NCI-H146 treated with DMSO at 0.1 percent for 48 hours (cell line): ENCODE measurements around the gene DDRGK1.

ENCODE experiments used
- DNase-seq: peaks from one replicate; lab custom pipeline; 2025; ENCODE audit not compliant: unreplicated experiment; lab: John Stamatoyannopoulos, UW

The DDRGK1 gene

GRCh38 chr20:3235666-3236324, 31.3 kb upstream of the DDRGK1 start:
- no peak for DNase-seq

DNA sequence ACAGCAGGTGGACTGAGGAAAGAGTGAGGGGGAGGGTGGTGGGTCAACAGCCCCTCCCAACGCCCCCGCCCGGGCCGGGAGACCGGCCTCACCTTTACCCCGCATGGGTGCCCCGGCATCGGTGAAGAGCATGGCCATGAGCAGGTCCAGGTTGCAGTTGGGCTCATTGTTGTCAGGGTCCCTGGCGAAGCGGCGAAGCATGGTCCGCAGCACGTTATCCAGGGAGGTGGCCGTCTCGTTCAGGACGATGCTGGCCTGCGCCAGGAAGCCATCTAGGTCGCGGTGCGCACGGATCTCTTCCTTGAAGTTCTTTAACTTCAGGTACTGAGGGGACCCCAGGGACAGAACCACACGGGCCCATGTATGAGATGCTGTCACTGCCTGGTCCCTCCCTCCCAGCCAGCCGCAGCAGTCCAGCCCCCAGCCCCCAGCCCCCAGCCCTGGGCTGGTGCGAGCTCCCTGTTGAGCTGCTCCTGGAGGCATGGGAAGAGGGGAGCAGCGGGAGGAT, 29.6 kb upstream of the DDRGK1 start:
- DNase-seq: no peak

GRCh38 chr20:3233131-3233990, 28.9 kb upstream of the DDRGK1 start:
- no peak for DNase-seq

DNA sequence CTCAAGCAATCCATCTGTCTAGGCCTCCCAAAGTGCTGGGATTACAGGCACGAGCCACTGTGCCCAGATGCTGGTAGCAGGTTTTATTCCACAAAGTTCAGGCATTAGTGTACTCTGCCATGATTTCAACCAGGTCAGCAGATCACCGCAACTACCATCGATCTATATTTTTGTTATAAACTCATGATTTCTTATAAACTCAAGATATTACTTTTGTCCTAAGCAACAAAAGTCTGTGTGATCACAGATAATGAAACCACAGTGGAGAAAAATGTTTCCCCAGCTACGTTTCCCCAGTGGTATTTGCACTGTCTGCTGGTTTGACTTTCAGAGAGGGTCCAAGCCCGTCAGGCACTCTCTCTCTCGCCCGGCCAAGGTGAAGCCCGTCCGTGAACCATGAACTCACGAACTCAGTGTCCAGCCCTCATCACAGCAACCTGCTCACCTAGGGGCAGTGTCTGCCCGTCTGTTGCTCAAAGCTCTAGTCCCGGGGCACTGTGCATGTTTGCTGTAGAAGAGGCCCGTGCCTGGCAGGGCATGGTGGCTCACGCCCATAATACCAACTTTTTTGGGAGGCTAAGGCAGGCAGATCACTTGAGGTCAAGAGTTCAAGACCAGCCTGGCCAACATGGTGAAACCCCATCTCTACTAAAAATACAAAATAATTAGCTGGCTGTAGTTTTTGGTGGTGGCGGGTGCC, 27.6 kb upstream of the DDRGK1 start:
- no peak for DNase-seq

- no peak for DNase-seq
Observed at GRCh38 chr20:3231116-3231515, 26.6 kb upstream of the DDRGK1 start.

DNA sequence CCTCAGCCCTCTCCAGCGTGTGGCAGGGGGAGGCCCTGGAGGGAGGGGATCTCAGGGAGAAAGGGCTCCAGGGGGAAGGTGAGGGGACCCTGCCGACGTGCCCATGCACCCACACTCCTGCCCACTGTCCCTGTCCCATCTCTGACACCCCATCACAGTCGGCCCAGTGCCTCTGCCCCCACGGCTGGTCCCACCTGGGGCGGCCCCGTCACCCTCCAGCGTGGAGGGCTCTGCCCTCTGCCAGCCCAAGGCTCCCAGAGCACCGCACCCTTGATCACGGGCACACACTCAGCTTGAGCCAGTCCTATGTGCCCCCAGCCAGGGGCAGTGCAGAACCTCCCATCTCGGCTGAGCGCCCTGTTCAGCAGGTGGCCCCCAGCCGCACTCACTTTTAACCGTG, 25.3 kb upstream of the DDRGK1 start:
- DNase-seq: no peak

GRCh38 chr20:3229158-3229557, 24.7 kb upstream of the DDRGK1 start:
- DNase-seq: no peak

- DNase-seq: no peak
Observed at GRCh38 chr20:3228750-3229032, 24.2 kb upstream of the DDRGK1 start.

DNA sequence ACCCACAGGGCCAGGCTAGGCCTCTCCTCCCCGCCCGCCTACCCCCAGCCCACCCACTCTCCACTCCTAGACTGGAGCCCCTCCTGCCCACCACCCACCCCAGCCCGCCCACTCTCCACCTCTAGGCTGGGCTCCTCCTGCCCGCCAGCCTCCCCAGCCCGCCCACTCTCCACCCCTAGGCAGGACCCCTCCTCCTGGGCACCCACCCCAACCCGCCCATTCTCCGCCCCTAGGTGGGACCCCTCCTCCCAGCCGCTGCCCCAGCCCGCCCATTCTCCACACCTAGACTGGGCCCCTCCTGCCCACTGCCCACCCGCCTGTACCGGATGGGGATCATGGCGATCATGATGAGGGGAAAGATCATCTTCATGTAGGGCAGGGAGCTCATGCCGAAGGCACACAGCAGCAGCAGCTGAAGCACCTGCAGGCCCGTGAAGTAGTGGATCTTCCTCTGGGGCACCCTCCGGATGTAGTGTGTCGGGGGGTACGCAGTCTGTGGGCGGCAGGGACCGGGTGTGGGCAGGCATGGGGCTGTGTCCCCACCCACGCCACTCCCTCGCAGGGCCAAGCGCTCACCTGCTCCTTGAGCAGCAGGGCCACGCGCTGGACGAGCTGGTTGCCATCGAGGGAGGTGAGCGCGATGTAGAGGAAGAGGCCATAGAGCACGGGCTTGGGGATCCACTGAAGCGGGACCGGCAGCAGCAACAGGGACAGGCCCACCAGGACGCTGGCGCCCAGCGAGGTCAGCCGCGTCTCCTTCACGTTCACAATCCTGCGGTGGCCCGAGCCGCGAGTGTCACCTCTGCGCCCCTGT, 23.7 kb upstream of the DDRGK1 start:
- no peak for DNase-seq

DNA sequence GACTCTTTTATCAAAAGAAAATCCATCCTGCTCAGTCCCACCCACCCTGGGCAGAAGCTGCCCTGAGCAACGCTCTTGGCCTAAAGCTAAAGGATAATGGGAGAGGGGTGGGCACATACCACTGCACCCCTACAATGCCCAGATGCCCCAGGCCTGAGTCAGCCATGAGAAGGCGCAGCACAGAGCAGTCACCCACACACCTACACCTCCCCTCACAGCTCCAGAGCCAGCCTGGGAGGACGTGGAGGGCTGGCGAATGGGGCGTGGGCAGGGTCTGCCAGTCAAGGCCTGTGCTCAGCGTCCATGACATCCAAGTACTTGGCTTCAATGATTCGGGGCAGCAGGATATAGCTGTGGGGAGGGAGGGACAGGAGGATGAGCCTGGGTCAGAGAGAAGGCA, 23.0 kb upstream of the DDRGK1 start:
- no peak for DNase-seq

DNA sequence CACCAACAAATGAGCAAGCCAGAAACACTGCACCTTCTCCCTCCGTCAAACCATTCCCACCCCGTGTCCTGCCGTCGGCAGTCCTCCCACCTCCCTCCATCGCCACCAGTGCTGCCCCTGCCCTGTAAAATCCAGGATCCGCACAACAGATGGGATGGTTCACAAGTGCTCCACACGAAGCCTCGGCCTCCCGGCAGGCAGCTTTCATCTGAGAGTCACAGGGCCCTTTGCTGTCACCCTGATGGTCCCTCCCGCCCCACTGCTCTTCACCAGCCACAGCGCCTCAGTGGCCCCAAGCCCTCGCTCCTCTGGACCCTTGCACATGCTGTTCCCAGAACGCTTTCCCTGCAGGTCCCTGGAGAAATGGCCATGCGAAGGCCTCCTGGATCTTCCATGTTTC, 22.4 kb upstream of the DDRGK1 start:
- DNase-seq: no peak

DNA sequence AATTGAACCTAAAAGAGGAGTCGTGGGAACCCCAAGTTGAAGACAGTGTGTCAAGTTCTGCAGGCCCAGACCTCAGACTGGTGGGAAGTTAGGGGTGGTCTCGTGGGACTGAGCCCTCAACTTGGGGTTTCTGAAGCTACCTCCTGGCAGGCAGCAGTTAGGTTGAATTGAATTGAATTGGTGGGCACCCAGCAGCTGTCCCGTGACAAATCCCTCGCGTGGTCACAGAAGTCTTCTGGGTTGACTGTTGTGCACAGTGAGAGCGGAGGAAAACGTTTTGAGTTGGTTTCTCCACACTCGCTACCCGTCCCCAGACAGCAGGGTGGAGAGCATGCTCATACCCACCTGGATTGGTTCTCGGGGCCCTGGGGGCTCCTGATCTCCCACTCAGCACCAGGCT, 21.6 kb upstream of the DDRGK1 start:
- no peak for DNase-seq

- DNase-seq: no peak
Observed at GRCh38 chr20:3224681-3225421, 20.4 kb upstream of the DDRGK1 start.

- DNase-seq: no peak
Observed at GRCh38 chr20:3223994-3224680, 19.7 kb upstream of the DDRGK1 start.

DNA sequence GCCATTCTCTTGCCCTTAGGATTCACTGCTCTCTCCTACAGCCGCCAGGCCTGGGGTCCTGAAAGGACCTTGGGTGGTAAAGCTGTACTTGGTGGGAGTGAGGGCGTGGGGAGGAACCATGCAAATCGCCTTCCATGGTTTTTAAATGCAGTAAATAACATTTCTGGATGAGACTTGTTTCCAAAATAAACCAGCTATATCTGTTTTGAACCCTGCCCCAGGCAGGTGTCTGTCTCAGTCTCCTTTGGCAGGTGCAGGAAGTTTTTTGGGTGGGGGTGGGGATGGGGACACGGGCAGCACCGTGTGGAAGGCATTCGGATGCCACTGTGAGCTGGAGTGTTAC, 19.1 kb upstream of the DDRGK1 start:
- DNase-seq: no peak

- peak; percentile 99 for DNase-seq
Observed at GRCh38 chr20:3222635-3223600, 18.4 kb upstream of the DDRGK1 start.

DNA sequence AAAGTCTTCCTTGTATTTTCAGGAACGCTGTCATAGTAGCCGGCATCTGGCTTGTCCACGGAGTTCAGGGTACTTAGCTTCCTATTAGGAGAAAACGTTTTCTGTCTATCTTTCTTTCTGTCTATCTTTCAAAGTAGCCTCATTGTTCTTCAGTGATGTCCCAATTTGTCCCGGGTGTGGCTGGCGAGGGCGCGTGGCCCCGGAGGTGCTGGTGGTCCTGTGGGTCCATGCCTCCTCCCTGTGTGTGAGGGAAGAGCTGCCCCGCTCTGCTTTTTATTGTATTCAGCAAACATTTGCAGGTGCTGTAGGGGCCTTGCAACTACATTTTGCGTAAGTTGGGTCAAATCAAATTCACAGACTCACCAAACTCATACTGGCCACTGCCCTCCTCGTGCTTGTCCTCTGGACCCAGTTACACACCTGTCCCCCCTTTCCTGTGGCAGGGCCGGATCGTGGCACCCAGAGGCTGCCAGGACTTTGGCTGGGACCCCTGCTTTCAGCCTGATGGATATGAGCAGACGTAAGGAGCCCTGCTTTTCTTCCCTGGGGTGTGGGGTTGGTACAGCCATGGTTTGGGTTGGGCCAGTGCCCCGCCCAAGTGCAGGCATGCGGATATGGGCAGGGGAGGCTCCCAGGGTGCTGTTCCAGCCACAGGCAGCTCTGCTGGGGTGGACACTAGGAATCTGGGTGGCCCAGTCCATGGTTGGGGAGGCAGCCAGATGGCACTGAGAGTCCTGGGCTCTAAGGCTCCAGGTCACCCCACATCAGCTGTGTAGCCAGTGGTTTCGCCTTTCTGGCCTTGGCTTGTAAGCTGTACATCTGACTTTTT, 17.1 kb upstream of the DDRGK1 start:
- DNase-seq: no peak
